Umbilical cord (tissue), 2 donors: ENCODE results near the gene PSRC1. TPM values are rescaled to one million over a fixed set of nuclear protein-coding genes. Genes with fewer than 3 reads are reported as not detected.
A peak's percentile ranks its signal among the peaks of the same experiment; 100 is the strongest.

Experiments used
- DNase-seq: peaks from one replicate; pipeline ENCODE4 v3.0.0-alpha.2; 2015; ENCODE audit warnings: low spot score
- total RNA-seq: library from RNA; depleted of rRNA; stranded (reverse); fragments of >200 nt; gene quantifications from one replicate; pipeline ENCODE4 v1.2.3, GENCODE V29; 2014; ENCODE audit warnings: low replicate concordance; ENCODE audit not compliant: insufficient read depth

The PSRC1 gene
- total RNA-seq, 1 donor from 2014 or later, result 4.3 TPM

GRCh38 chr1:109258481-109259466 lies 24.2 kb downstream of the PSRC1 start:
- DNase-seq, result no peak

- DNase-seq, result no peak
Observed at GRCh38 chr1:109257682-109258421, 25.1 kb downstream of the PSRC1 start.

GRCh38 chr1:109256971-109257681 lies 25.8 kb downstream of the PSRC1 start:
- no peak for DNase-seq

- no peak for DNase-seq
Observed at GRCh38 chr1:109256085-109256484, 26.9 kb downstream of the PSRC1 start.

GRCh38 chr1:109255678-109256077 lies 27.3 kb downstream of the PSRC1 start:
- DNase-seq, result no peak

- no peak for DNase-seq
Observed at GRCh38 chr1:109255097-109255651, 27.8 kb downstream of the PSRC1 start.

- DNase-seq, result no peak
Observed at GRCh38 chr1:109254621-109255096, 28.3 kb downstream of the PSRC1 start.

GRCh38 chr1:109253803-109254620 lies 28.9 kb downstream of the PSRC1 start:
- peak; percentile 49 for DNase-seq

- DNase-seq, result peak; percentile 66
Observed at GRCh38 chr1:109252893-109253802, 29.8 kb downstream of the PSRC1 start.

GRCh38 chr1:109252167-109252892 lies 30.6 kb downstream of the PSRC1 start:
- no peak for DNase-seq

- no peak for DNase-seq
Observed at GRCh38 chr1:109251277-109252166, 31.4 kb downstream of the PSRC1 start.

- no peak for DNase-seq
Observed at GRCh38 chr1:109250454-109251276, 32.3 kb downstream of the PSRC1 start.

GRCh38 chr1:109249654-109250401 lies 33.1 kb downstream of the PSRC1 start:
- no peak for DNase-seq

GRCh38 chr1:109248797-109249629 lies 33.9 kb downstream of the PSRC1 start, which contains the start of gene CELSR2:
Gene CELSR2 (plus strand): TSS chr1:109249539. CDS start chr1:109250080, 541 bp downstream.
- peak; percentile 66 for DNase-seq

GRCh38 chr1:109248444-109248796 lies 34.5 kb downstream of the PSRC1 start:
- DNase-seq, result no peak
